ENCODE results near the gene NRARP. TPM values are rescaled to one million over a fixed set of nuclear protein-coding genes. Genes with fewer than 3 reads are reported as not detected.

Gene NRARP
- total RNA-seq, 1 experiment from 2014 or later: 24.7 TPM

GRCh38 chr9:137250329-137251193 lies 51.5 kb downstream of the NRARP start:
- no peaks in the 10 kb centered on the region for H3K27me3 ChIP-seq (replicated peaks; ENCODE audit: control insufficient read depth, insufficient read depth, low read length)
- H3K4me1 ChIP-seq: peaks cover 19% of the 10 kb centered on the region
- H3K9me3 ChIP-seq: no peaks in the 10 kb centered on the region
- POLR2A ChIA-PET: interaction anchor here (1.1 kb wide), 1 partner anchor 10 kb away, joined by 3 read pairs; no protein-coding TSS in a partner anchor
- CTCF ChIA-PET: interaction anchor here (0.7 kb wide), 1 partner anchor 14 kb away, joined by 5 read pairs; no protein-coding TSS in a partner anchor
- Mint-ChIP-seq H3K4me1 (ENCODE audit: low read depth, unreplicated experiment) (peaks cover 7% of the 10 kb centered on the region), H3K36me3 (ENCODE audit: insufficient read depth, unreplicated experiment) (peaks cover 25% of the 10 kb centered on the region), H3K9me3 (ENCODE audit: unreplicated experiment) (no peaks in the 10 kb centered on the region), H3K27ac (ENCODE audit: unreplicated experiment) (no peak overlapping the region), H3K4me3 (ENCODE audit: unreplicated experiment) (no peak overlapping the region), H3K27me3 (ENCODE audit: insufficient read depth, unreplicated experiment) (no peaks in the 10 kb centered on the region)
- no peak for DNase-seq
- H3K4me3 ChIP-seq (ENCODE audit: low read depth, low read length): no peak overlapping the region
- intact Hi-C loops (cut with micrococcal nuclease; ENCODE audit: unreplicated experiment): no loop called here
- no peak for TF ChIP-seq CTCF (IDR thresholded peaks at IDR 0.05; ENCODE audit: insufficient read depth in 1 of 2, low read depth in 1 of 2, low read length in 1 of 2, severe bottlenecking in 1 of 2, unreplicated experiment in 1 of 2)
- no TSS peak for BruUV-seq (replicated peaks)
- no peaks in the 10 kb centered on the region for H3K36me3 ChIP-seq (ENCODE audit: control insufficient read depth, insufficient read depth, low read length)

Other genes starting within 250 kb of the NRARP start
- 2.9 and 3.4 TPM in 2 replicates for gene ENTPD2, start 248.2 kb downstream of the NRARP start, total RNA-seq (2022)
- gene SAPCD2, start 231.7 kb downstream of the NRARP start, total RNA-seq (2022): 53.3 and 57.5 TPM in 2 replicates
- 22.7 and 24.6 TPM in 2 replicates for gene UAP1L1, start 224.8 kb downstream of the NRARP start, total RNA-seq (2022)
- 57.7 and 58.0 TPM in 2 replicates for gene MAN1B1, start 215.3 kb downstream of the NRARP start, total RNA-seq (2022)
- 230 and 247 TPM in 2 replicates for gene DPP7, start 187.5 kb downstream of the NRARP start, total RNA-seq (2022)
- 1.9 and 3.7 TPM in 2 replicates for gene GRIN1, start 163.1 kb downstream of the NRARP start, total RNA-seq (2022)
- gene LRRC26, start 132.2 kb downstream of the NRARP start, total RNA-seq (2022): 2.9 and 3.0 TPM in 2 replicates
- 0.70 TPM in 1 of 2 replicates, not detected in the other for gene TMEM210, start 130.2 kb downstream of the NRARP start, total RNA-seq (2022)
- 66.8 and 67.5 TPM in 2 replicates for gene ANAPC2, start 113.7 kb downstream of the NRARP start, total RNA-seq (2022)
- 62.3 and 62.7 TPM in 2 replicates for gene SSNA1, start 113.6 kb downstream of the NRARP start, total RNA-seq (2022)
- gene TPRN, start 101.5 kb downstream of the NRARP start, total RNA-seq (2022): 34.2 and 37.7 TPM in 2 replicates
- gene TMEM203, start 96.6 kb downstream of the NRARP start, total RNA-seq (2022): 36.9 and 38.4 TPM in 2 replicates
- 29.0 and 31.8 TPM in 2 replicates for gene NDOR1, start 96.6 kb downstream of the NRARP start, total RNA-seq (2022)
- 6.3 and 6.5 TPM in 2 replicates for gene RNF208, start 80.0 kb downstream of the NRARP start, total RNA-seq (2022)
- 1.7 and 1.8 TPM in 2 replicates for gene CYSRT1, start 77.1 kb downstream of the NRARP start, total RNA-seq (2022)
- 0.27 TPM in 1 of 2 replicates, not detected in the other for gene RNF224, start 74.8 kb downstream of the NRARP start, total RNA-seq (2022)
- gene SLC34A3, start 71.4 kb downstream of the NRARP start, total RNA-seq (2022): 0.19 TPM in 1 of 2 replicates, not detected in the other
- gene TUBB4B, start 61.0 kb downstream of the NRARP start, total RNA-seq (2022): 481 and 487 TPM in 2 replicates
- gene STPG3, start 51.0 kb downstream of the NRARP start, total RNA-seq (2022): not detected in 2 replicates
- gene NELFB, start 46.9 kb downstream of the NRARP start, total RNA-seq (2022): 79.1 and 79.8 TPM in 2 replicates
- 1.8 and 1.9 TPM in 2 replicates for gene TOR4A, start 24.5 kb downstream of the NRARP start, total RNA-seq (2022)
- 10.9 and 11.2 TPM in 2 replicates for gene EXD3, start 120.9 kb upstream of the NRARP start, total RNA-seq (2022)
- 7.3 and 8.6 TPM in 2 replicates for gene NOXA1, start 121.1 kb upstream of the NRARP start, total RNA-seq (2022)
- gene ENTPD8, start 139.1 kb upstream of the NRARP start, total RNA-seq (2022): 8.5 and 8.6 TPM in 2 replicates
- gene NSMF, start 157.1 kb upstream of the NRARP start, total RNA-seq (2022): 65.5 and 67.6 TPM in 2 replicates
- 1.8 TPM in 2 replicates for gene PNPLA7, start 248.1 kb upstream of the NRARP start, total RNA-seq (2022)
- gene MRPL41, start 249.6 kb upstream of the NRARP start, total RNA-seq (2022): 44.2 and 48.6 TPM in 2 replicates

Data from Caco-2 (cell line).